Measurements from ENCODE around the gene SFXN1.

DNA sequence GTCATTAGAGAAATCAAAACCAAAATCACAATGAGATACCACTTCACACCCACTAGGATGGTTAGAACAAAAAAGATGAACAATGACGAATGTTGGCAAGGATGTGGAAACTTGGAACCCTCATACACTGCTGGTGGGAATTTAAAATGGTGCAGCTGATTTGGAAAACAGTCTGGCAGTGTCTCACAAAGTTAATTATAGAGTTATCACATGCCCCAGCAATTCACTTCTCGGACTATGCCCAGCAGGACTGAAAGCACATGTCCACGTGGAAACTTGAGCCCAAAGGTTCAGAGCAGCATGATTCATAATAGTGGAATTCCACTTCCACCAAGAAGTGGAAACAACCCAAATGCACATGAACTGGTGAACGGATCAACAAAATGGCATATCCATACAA is 94.5 kb downstream of the SFXN1 start:
- TF ChIP-seq EZH2 (IDR thresholded peaks at IDR 0.05; ENCODE audit: insufficient read depth, poor library complexity, severe bottlenecking), result no peak
- TF ChIP-seq EZH2phosphoT487 (IDR thresholded peaks at IDR 0.05; ENCODE audit: insufficient read depth, low read depth), result no peak
